Neural progenitor cell (in vitro differentiated cells): ENCODE data around the gene KCNMB4. TPM values are rescaled to one million over a fixed set of nuclear protein-coding genes. Genes with fewer than 3 reads are reported as not detected.

Source experiments
- DNase-seq: peaks from one replicate; pipeline ENCODE4 v3.0.0-alpha.2; 2016; ENCODE audit warnings: low spot score
- H2AFZ ChIP-seq: fragments of 200-600 bp; sonication (generic); replicated peaks from 2 replicates; pipeline ENCODE4 v1.6.1; 2016; ENCODE audit warnings: antibody characterized with exemption
- H3F3A ChIP-seq: fragments of 200-600 bp; sonication (generic); 2 replicates; pipeline ENCODE4 v1.6.1; 2016; ENCODE audit warnings: antibody characterized with exemption, low read depth
- H3K27ac ChIP-seq: fragments of 200-600 bp; sonication (generic); 2 replicates; pipeline ENCODE4 v1.5.1; 2016; ENCODE audit warnings: mild to moderate bottlenecking
- H3K27me3 ChIP-seq: fragments of 200-600 bp; sonication (generic); 2 replicates; pipeline ENCODE4 v1.6.1; 2016; ENCODE audit warnings: mild to moderate bottlenecking, moderate library complexity
- H3K36me3 ChIP-seq: fragments of 200-600 bp; sonication (generic); 2 replicates; pipeline ENCODE4 v1.5.1; 2016
- H3K4me1 ChIP-seq: fragments of 200-600 bp; sonication (generic); 2 replicates; pipeline ENCODE4 v1.6.1; 2016; ENCODE audit warnings: mixed run types
- H3K4me2 ChIP-seq: fragments of 200-600 bp; sonication (generic); 2 replicates; pipeline ENCODE4 v1.6.1; 2016
- H3K4me3 ChIP-seq: fragments of 200-600 bp; sonication (generic); 2 replicates; pipeline ENCODE4 v1.5.1; 2016
- H3K79me2 ChIP-seq: fragments of 200-600 bp; sonication (generic); 2 replicates; pipeline ENCODE4 v1.6.1; 2016; ENCODE audit warnings: low read depth
- H3K9ac ChIP-seq: fragments of 200-600 bp; sonication (generic); 2 replicates; pipeline ENCODE4 v1.6.1; 2016
- H3K9me3 ChIP-seq: fragments of 200-600 bp; sonication (generic); 2 replicates; pipeline ENCODE4 v1.5.1; 2016; ENCODE audit warnings: low read depth
- H4K20me1 ChIP-seq: fragments of 200-600 bp; sonication (generic); 2 replicates; pipeline ENCODE4 v1.6.1; 2016; ENCODE audit warnings: low read depth
- H3K27ac Mint-ChIP-seq: 3 replicates; pipeline ENCODE4 v1.8.0; 2021; ENCODE audit warnings: mixed read lengths
- H3K27me3 Mint-ChIP-seq: 2 replicates; pipeline ENCODE4 v1.8.0; 2022; ENCODE audit warnings: low read depth, mild to moderate bottlenecking, inconsistent platforms, moderate library complexity, mixed read lengths; ENCODE audit not compliant: insufficient read depth
- H3K36me3 Mint-ChIP-seq: 3 replicates; pipeline ENCODE4 v1.8.0; 2021; ENCODE audit warnings: mixed read lengths
- H3K4me1 Mint-ChIP-seq: 3 replicates; pipeline ENCODE4 v1.8.0; 2021; ENCODE audit warnings: mixed read lengths
- H3K4me3 Mint-ChIP-seq: 3 replicates; pipeline ENCODE4 v1.8.0; 2021; ENCODE audit warnings: mild to moderate bottlenecking, moderate library complexity, mixed read lengths
- H3K9me3 Mint-ChIP-seq: 3 replicates; pipeline ENCODE4 v1.8.0; 2020; ENCODE audit warnings: mixed read lengths
- CTCF ChIP-seq: fragments of 200-600 bp; sonication (generic); IDR thresholded peaks from 2 replicates; pipeline ENCODE4 v1.5.1; 2017; ENCODE audit warnings: antibody characterized with exemption, mild to moderate bottlenecking
- EZH2 ChIP-seq: fragments of 200-600 bp; sonication (generic); IDR thresholded peaks from 2 replicates; pipeline ENCODE4 v1.6.1; 2017; ENCODE audit warnings: antibody characterized with exemption, mild to moderate bottlenecking, moderate library complexity
- EZH2phosphoT487 ChIP-seq: fragments of 200-600 bp; sonication (generic); IDR thresholded peaks from 2 replicates; pipeline ENCODE4 v1.6.1; 2017; ENCODE audit warnings: antibody characterized with exemption
- total RNA-seq: library from RNA; depleted of rRNA; stranded (reverse); fragments of >200 nt; gene quantifications from 2 replicates; pipeline ENCODE4 v1.2.3, GENCODE V29; 2015; ENCODE audit warnings: low replicate concordance

Gene KCNMB4
- total RNA-seq, 1 donor from 2014 or later = 8.5 TPM

- H3K9me3 ChIP-seq = no peaks in the 10 kb centered on the region
- peak overlapping the region; percentile 82 for H3K4me3 ChIP-seq
- Mint-ChIP-seq H3K36me3 (peaks cover 1% of the 10 kb centered on the region), H3K27ac (no peak overlapping the region), H3K27me3 (peaks cover 10% of the 10 kb centered on the region), H3K9me3 (no peaks in the 10 kb centered on the region), H3K4me3 (peak overlapping the region; percentile 83), H3K4me1 (peaks cover 16% of the 10 kb centered on the region)
- no peak overlapping the region for H2AFZ ChIP-seq
- peaks cover 44% of the 10 kb centered on the region for H3K27me3 ChIP-seq
- DNase-seq = peak; percentile 21
- peak overlapping the region; percentile 97 for H3K4me2 ChIP-seq
- H4K20me1 ChIP-seq = peaks cover 15% of the 10 kb centered on the region
- peaks cover 10% of the 10 kb centered on the region for H3K79me2 ChIP-seq
- H3F3A ChIP-seq = peaks cover 8% of the 10 kb centered on the region
- H3K9ac ChIP-seq = no peak overlapping the region
- H3K36me3 ChIP-seq = no peaks in the 10 kb centered on the region
- H3K4me1 ChIP-seq = peaks cover 31% of the 10 kb centered on the region
- no peak for TF ChIP-seq EZH2
- TF ChIP-seq CTCF = no peak
- no peak for TF ChIP-seq EZH2phosphoT487
- H3K27ac ChIP-seq = no peak overlapping the region
Measured at GRCh38 chr12:70364695-70365397, 1.2 kb upstream of the KCNMB4 start.

- Histone ChIP-seq H3K9ac (no peak overlapping the region), H3F3A (peaks cover 8% of the 10 kb centered on the region), H3K9me3 (no peaks in the 10 kb centered on the region), H3K79me2 (peaks cover 10% of the 10 kb centered on the region), H3K27me3 (peaks cover 44% of the 10 kb centered on the region), H3K4me2 (peak overlapping the region; percentile 97), H2AFZ (peak overlapping the region; percentile 60), H3K4me3 (peak overlapping the region; percentile 82), H3K36me3 (no peaks in the 10 kb centered on the region), H4K20me1 (peaks cover 15% of the 10 kb centered on the region), H3K27ac (no peak overlapping the region), H3K4me1 (peaks cover 28% of the 10 kb centered on the region)
- H3K9me3 Mint-ChIP-seq = no peaks in the 10 kb centered on the region
- peaks cover 10% of the 10 kb centered on the region for H3K27me3 Mint-ChIP-seq
- no peak overlapping the region for H3K27ac Mint-ChIP-seq
- TF ChIP-seq CTCF (no peak), EZH2 (no peak), EZH2phosphoT487 (no peak)
- DNase-seq = no peak
- H3K4me1 Mint-ChIP-seq = peaks cover 17% of the 10 kb centered on the region
- H3K4me3 Mint-ChIP-seq = peak overlapping the region; percentile 83
- peaks cover 3% of the 10 kb centered on the region for H3K36me3 Mint-ChIP-seq
Measured at GRCh38 chr12:70365398-70365647, 767 bp upstream of the KCNMB4 start.

GRCh38 chr12:70366581-70367257 is 629 bp downstream of the KCNMB4 start:
- peak overlapping the region; percentile 95 for H3K4me3 Mint-ChIP-seq
- H3K27me3 ChIP-seq = peaks cover 44% of the 10 kb centered on the region
- H3K4me3 ChIP-seq = peak overlapping the region; percentile 82
- H2AFZ ChIP-seq = peak overlapping the region; percentile 60
- no peaks in the 10 kb centered on the region for H3K36me3 ChIP-seq
- H3K36me3 Mint-ChIP-seq = peaks cover 8% of the 10 kb centered on the region
- TF ChIP-seq EZH2phosphoT487 (no peak), CTCF (no peak), EZH2 (no peak)
- DNase-seq = peak; percentile 76
- H3K27ac ChIP-seq = no peak overlapping the region
- peaks cover 15% of the 10 kb centered on the region for H4K20me1 ChIP-seq
- no peak overlapping the region for H3K9ac ChIP-seq
- no peaks in the 10 kb centered on the region for H3K9me3 ChIP-seq
- no peak overlapping the region for H3K27ac Mint-ChIP-seq
- H3K4me1 Mint-ChIP-seq = peaks cover 17% of the 10 kb centered on the region
- H3K79me2 ChIP-seq = peaks cover 10% of the 10 kb centered on the region
- peaks cover 26% of the 10 kb centered on the region for H3K4me1 ChIP-seq
- peaks cover 10% of the 10 kb centered on the region for H3K27me3 Mint-ChIP-seq
- H3F3A ChIP-seq = peaks cover 8% of the 10 kb centered on the region
- peak overlapping the region; percentile 97 for H3K4me2 ChIP-seq
- no peaks in the 10 kb centered on the region for H3K9me3 Mint-ChIP-seq
